Gastrocnemius medialis (tissue), 4 donors: ENCODE results near the gene SP140L.
"Not testable (repeated sequence)": the region's sequence is repeated elsewhere in the genome, so short reads cannot be mapped to it uniquely, and the experiment has no call there.

Experiments
- CTCF ChIP-seq, 5 experiments: fragments of 450-650 bp in 3 of 5; fragments of 200-600 bp in 2 of 5; sonication (generic) in 2 of 5; IDR thresholded peaks in 4 of 5; conservative IDR thresholded peaks in 1 of 5; 1 replicate in 4 of 5; 2 replicates in 1 of 5; pipeline ENCODE4 v1.5.1; 2016 to 2019; ENCODE audit warnings: antibody characterized with exemption in 5 of 5, mild to moderate bottlenecking in 3 of 5, moderate library complexity in 3 of 5
- POLR2A ChIP-seq, 2 donors: fragments of 450-650 bp; IDR thresholded peaks; one replicate each; pipeline ENCODE4 v1.6.1; 2017; ENCODE audit warnings: antibody characterized with exemption in 2 of 2, mild to moderate bottlenecking in 2 of 2, moderate library complexity in 2 of 2

GRCh38 chr2:230311634-230312033 lies 15.4 kb upstream of the SP140L start:
- not testable (repeated sequence) for TF ChIP-seq POLR2A (IDR thresholded peaks at IDR 0.05); CTCF (IDR thresholded peaks at IDR 0.05 in 4 of 5, conservative IDR thresholded peaks at IDR 0.05 in 1 of 5)
